GM18508 (cell line): Measurements from ENCODE around the gene CHST15.

Experiments used
- ATAC-seq: cut with Tn5 transposase; IDR thresholded peaks from one replicate; pipeline ENCODE4 v1.9.1; 2021; ENCODE audit warnings: moderate number of reproducible peaks; ENCODE audit not compliant: insufficient read depth, unreplicated experiment

The CHST15 gene

GRCh38 chr10:123991611-123992570 is 101.5 kb downstream of the CHST15 start:
- ATAC-seq, result no peak

- ATAC-seq, result no peak
Observed at GRCh38 chr10:123990889-123991288, 102.5 kb downstream of the CHST15 start.

- ATAC-seq, result no peak
Observed at GRCh38 chr10:123988694-123989093, 104.7 kb downstream of the CHST15 start.

GRCh38 chr10:123986736-123987135 is 106.7 kb downstream of the CHST15 start:
- no peak for ATAC-seq

GRCh38 chr10:123974406-123974805 is 119.0 kb downstream of the CHST15 start:
- no peak for ATAC-seq

- no peak for ATAC-seq
Observed at GRCh38 chr10:123972481-123973401, 120.7 kb downstream of the CHST15 start.

- no peak for ATAC-seq
Observed at GRCh38 chr10:123970927-123971286, 122.5 kb downstream of the CHST15 start.

GRCh38 chr10:123970207-123970926 is 123.0 kb downstream of the CHST15 start:
- no peak for ATAC-seq

GRCh38 chr10:123967626-123968243 is 125.7 kb downstream of the CHST15 start:
- no peak for ATAC-seq

GRCh38 chr10:123966896-123967231 is 126.5 kb downstream of the CHST15 start:
- ATAC-seq, result no peak

- ATAC-seq, result no peak
Observed at GRCh38 chr10:123965973-123966895, 127.2 kb downstream of the CHST15 start.

- no peak for ATAC-seq
Observed at GRCh38 chr10:123964953-123965352, 128.4 kb downstream of the CHST15 start.

- no peak for ATAC-seq
Observed at GRCh38 chr10:123962756-123963530, 130.5 kb downstream of the CHST15 start.

- no peak for ATAC-seq
Observed at GRCh38 chr10:123958241-123958640, 135.2 kb downstream of the CHST15 start.
